GM12892 (cell line): ENCODE data around the gene RAET1G.
A peak's percentile ranks its signal among the peaks of the same experiment; 100 is the strongest.
"Not testable (repeated sequence)": the region's sequence is repeated elsewhere in the genome, so short reads cannot be mapped to it uniquely, and the experiment has no call there.

ENCODE experiments used
- DNase-seq: peaks from one replicate; pipeline ENCODE4 v3.0.0; 2011; ENCODE audit not compliant: insufficient read length
- FAIRE-seq: peaks from 2 replicates; lab custom pipeline; 2011; peaks lifted over from hg19 to GRCh38; lab: Jason Lieb, UNC
- POLR2A ChIP-seq: IDR thresholded peaks from 2 replicates; pipeline ENCODE4 v1.6.1; 2011; ENCODE audit warnings: low read depth, low read length, control low read depth
- POLR2AphosphoS5 ChIP-seq: IDR thresholded peaks from 2 replicates; pipeline ENCODE4 v1.6.1; 2011; ENCODE audit warnings: low read depth, low read length, control low read depth
- TAF1 ChIP-seq: IDR thresholded peaks from 2 replicates; pipeline ENCODE4 v1.6.1; 2011; ENCODE audit warnings: low read depth, mild to moderate bottlenecking, control low read depth, low read length, borderline replicate concordance

The RAET1G gene

DNA sequence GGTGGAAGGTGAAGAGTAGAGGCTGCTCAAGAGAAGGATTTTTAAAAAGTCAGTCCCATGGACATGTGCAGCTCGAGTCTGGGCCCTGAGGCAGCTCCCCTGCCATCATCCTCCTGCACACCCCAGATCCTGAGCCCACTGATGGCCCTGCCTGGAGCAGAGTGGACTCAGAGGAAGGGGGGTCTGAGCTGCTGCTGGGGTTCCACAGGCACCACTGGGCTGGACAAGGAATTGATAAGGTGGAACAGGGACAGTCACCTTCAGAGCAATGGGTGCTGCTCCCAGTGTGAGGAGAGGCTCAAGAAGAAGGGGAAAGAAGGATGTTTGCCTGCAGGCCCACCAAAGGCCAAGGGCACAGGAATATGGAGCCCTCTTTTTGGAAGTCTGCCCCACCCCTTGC is 25.1 kb upstream of the RAET1G start:
- FAIRE-seq (no peak), DNase-seq (no peak)
- no peak for TF ChIP-seq POLR2A
- TF ChIP-seq TAF1 = no peak
- no peak for TF ChIP-seq POLR2AphosphoS5

GRCh38 chr6:149947533-149947932 is 24.6 kb upstream of the RAET1G start:
- not testable (repeated sequence) for FAIRE-seq, DNase-seq

DNA sequence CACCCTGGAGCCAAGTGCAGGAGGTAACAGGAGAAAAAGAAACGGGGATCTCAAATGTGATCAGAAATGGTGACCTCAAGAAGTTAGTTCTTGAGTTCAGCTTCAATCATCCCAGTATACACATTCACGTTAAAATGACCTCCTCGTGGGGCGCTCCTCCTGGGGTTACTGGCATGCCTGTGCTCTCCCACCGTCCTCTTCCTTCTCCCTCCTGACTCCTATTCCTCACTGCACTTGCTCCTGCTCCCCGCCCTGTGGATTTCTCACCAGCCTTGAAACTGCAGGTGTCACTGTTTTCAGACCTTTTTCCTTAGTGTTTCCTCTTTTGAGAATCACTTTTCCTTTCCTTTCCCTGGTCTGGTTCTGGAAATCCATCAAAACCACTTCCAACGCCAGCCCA is 23.7 kb upstream of the RAET1G start:
- FAIRE-seq, DNase-seq: not testable (repeated sequence)

GRCh38 chr6:149945276-149945675 is 22.4 kb upstream of the RAET1G start:
- FAIRE-seq, DNase-seq: not testable (repeated sequence)

GRCh38 chr6:149943321-149943720 is 20.4 kb upstream of the RAET1G start:
- not testable (repeated sequence) for FAIRE-seq, DNase-seq

DNA sequence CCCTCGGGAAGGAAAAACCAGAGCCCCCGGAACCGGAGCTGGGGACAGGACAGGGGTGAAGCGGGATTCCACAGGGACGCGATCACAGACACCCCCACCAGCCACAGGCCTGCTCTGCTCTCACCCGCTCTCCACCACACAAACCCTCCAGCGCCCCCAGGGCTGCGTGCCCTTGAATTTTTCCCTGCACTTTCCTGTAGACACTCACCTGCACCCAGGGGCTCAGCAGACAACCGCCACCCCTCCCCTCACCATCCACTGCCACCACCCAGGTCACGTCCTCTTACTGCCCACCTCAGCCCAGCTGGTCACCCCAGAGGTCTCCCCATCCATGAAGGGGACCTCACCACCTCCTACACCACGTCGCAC is 19.5 kb upstream of the RAET1G start:
- TF ChIP-seq POLR2A (no peak), TAF1 (no peak), POLR2AphosphoS5 (no peak)
- FAIRE-seq = no peak
- no peak for DNase-seq

DNA sequence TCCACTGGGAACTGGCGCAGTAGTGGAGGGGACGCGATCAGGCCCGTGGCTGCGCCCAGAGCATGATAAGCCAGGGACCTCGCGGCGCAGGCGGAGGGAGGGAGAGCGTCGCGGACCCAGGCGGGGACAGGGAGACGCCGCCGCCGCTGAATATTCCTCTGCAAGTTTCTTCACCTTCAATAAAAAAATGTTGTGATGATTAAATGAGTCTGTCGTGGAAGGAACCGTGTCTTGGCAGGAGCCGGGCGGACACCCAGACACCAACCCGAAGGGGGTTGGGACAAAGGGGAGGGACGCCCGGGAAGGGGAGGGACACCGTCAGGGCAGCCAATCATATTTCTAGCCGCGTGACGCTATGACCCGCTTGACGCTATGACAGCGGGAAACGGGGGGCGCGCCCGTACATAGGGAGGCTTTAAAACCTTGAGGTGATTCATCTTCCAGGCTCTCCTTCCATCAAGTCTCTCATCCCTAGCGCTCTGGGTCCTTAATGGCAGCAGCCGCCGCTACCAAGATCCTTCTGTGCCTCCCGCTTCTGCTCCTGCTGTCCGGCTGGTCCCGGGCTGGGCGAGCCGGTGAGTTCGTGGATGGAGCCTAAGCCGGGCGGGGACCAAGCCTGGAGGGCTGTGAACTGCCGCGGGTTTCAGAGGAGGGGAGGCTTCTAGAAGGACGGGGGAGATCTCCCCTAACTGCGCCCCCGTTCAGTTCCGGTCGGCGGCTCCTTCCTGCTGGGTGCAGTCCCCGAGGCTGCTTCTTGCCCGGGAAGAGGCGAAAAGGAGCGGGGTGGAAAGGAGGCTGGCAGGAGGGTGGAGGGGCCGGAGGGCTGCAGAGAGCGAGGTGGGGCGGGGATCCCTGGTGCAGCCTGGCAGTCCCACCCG is 18.9 kb upstream of the RAET1G start, which contains the start of gene ULBP2:
TSS of gene ULBP2 (plus strand) at position 432 of the 878 bp plus-strand sequence. CDS start at position 491, 59 bp downstream.
- FAIRE-seq (no peak), DNase-seq (peak; percentile 42)
- TF ChIP-seq TAF1 (no peak), POLR2A (no peak), POLR2AphosphoS5 (no peak)

DNA sequence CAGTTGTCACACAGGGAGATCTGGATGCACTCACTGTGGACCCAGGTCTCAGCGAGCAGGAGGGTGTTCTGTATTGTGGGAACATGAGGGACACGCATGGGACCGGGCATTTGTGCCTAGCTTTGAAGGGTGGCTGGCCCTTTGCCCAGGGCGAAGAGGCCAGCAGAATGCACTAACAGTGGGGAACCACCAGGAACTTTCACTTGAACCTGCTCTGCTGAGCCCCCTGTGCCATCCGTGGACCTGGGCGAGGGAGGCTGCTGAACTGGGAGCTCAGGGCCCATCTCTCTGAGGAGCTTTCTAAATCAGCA is 17.7 kb upstream of the RAET1G start:
- TF ChIP-seq POLR2AphosphoS5 (no peak), POLR2A (no peak), TAF1 (no peak)

GRCh38 chr6:149939909-149940671 is 17.2 kb upstream of the RAET1G start:
- FAIRE-seq (no peak), DNase-seq (no peak)
- TF ChIP-seq POLR2A (no peak), POLR2AphosphoS5 (no peak), TAF1 (no peak)

More for the DNA sequence above, 17.7 kb upstream of the RAET1G start:
- no peak for DNase-seq
- FAIRE-seq = no peak

DNA sequence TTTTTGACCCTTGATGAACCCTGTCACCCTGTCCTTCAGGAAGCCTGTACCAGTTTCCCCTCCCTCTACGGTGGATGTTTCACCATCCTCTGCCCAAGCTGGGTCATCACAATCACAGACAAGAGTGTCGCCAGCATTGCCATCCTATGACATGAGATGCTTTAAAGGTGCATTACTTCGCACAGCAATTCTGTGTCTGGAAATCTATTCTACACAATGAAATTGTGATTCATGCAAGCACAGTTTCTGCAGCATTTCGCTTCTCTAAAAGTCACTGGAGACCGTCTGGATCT is 16.4 kb upstream of the RAET1G start:
- DNase-seq (no peak), FAIRE-seq (no peak)
- no peak for TF ChIP-seq POLR2A
- TF ChIP-seq POLR2AphosphoS5 = no peak
- no peak for TF ChIP-seq TAF1

- no peak for TF ChIP-seq POLR2A
- TF ChIP-seq TAF1 = no peak
- TF ChIP-seq POLR2AphosphoS5 = no peak
- peak; percentile 66 for FAIRE-seq
- peak; percentile 68 for DNase-seq
These were observed 15.8 kb upstream of the RAET1G start for GRCh38 chr6:149938571-149939355.

- DNase-seq, FAIRE-seq: not testable (repeated sequence)
These were observed 15.2 kb upstream of the RAET1G start for GRCh38 chr6:149938013-149938570.
